OCI-LY7 (cell line): ENCODE results near the gene OXCT1. TPM values are rescaled to one million over a fixed set of nuclear protein-coding genes. Genes with fewer than 3 reads are reported as not detected.

Experiments
- BruUV-seq: library from RNA; stranded (reverse); fragments of 400-500 nt; replicated peaks from 2 replicates; lab custom pipeline; 2021; lab: Mats Ljungman, UMichigan
- CTCF ChIA-PET: fragments of 300-600 bp; sonication (Branson Sonifier 250); formaldehyde crosslinking; loops from one replicate; lab custom pipeline; 2022; ENCODE audit warnings: antibody characterized with exemption; ENCODE audit not compliant: unreplicated experiment; lab: Charles Lee
- POLR2A ChIA-PET: fragments of 300-600 bp; sonication (Branson Sonifier 250); formaldehyde crosslinking; loops from one replicate; lab custom pipeline; 2022; ENCODE audit warnings: antibody characterized with exemption; lab: Charles Lee
- DNase-seq: peaks from one replicate; pipeline ENCODE4 v3.0.0-alpha.2; 2015; ENCODE audit warnings: low spot score
- H2AFZ ChIP-seq: fragments of 200-600 bp; sonication (generic), shearing (Covaris generic); 2 replicates; pipeline ENCODE4 v1.6.1; 2014; ENCODE audit warnings: mild to moderate bottlenecking, antibody characterized with exemption, low read length, moderate library complexity
- H3K27ac ChIP-seq: fragments of 200-600 bp; sonication (generic); 2 replicates; pipeline ENCODE4 v1.5.1; 2014; ENCODE audit warnings: mixed run types, low read depth, mild to moderate bottlenecking, moderate library complexity, low read length, inconsistent platforms; ENCODE audit not compliant: poor library complexity, severe bottlenecking
- H3K36me3 ChIP-seq: fragments of 200-600 bp; sonication (generic); 2 replicates; pipeline ENCODE4 v1.6.1; 2014; ENCODE audit warnings: mild to moderate bottlenecking, antibody characterized with exemption, low read length, moderate library complexity, mixed read lengths; ENCODE audit not compliant: insufficient read depth
- H3K4me1 ChIP-seq: fragments of 200-600 bp; sonication (generic); 2 replicates; pipeline ENCODE4 v1.5.1; 2014; ENCODE audit warnings: mild to moderate bottlenecking, low read length; ENCODE audit not compliant: insufficient read depth, poor library complexity, severe bottlenecking
- H3K4me2 ChIP-seq: fragments of 200-600 bp; sonication (generic); 2 replicates; pipeline ENCODE4 v1.6.1; 2014; ENCODE audit warnings: mild to moderate bottlenecking, low read length
- H3K4me3 ChIP-seq: fragments of 200-600 bp; sonication (generic); 2 replicates; pipeline ENCODE4 v1.5.1; 2014; ENCODE audit warnings: mild to moderate bottlenecking, low read depth, low read length; ENCODE audit not compliant: poor library complexity, severe bottlenecking
- H3K79me2 ChIP-seq: fragments of 200-600 bp; sonication (generic); 2 replicates; pipeline ENCODE4 v1.6.1; 2016; ENCODE audit warnings: low read depth, mild to moderate bottlenecking, low read length, moderate library complexity, mixed read lengths; ENCODE audit not compliant: insufficient read depth
- H3K9me2 ChIP-seq: fragments of 200-600 bp; sonication (generic); 2 replicates; pipeline ENCODE4 v1.6.1; 2016; ENCODE audit warnings: mild to moderate bottlenecking, low read length, mixed read lengths; ENCODE audit not compliant: insufficient read depth
- H3K9me3 ChIP-seq: fragments of 200-600 bp; sonication (generic); 2 replicates; pipeline ENCODE4 v1.6.1; 2014; ENCODE audit warnings: mild to moderate bottlenecking, mixed run types, low read length, mixed read lengths
- H4K20me1 ChIP-seq: fragments of 200-600 bp; sonication (generic); 2 replicates; pipeline ENCODE4 v1.6.1; 2014; ENCODE audit warnings: mild to moderate bottlenecking, antibody characterized with exemption, low read length, moderate library complexity, mixed read lengths; ENCODE audit not compliant: insufficient read depth
- EZH2phosphoT487 ChIP-seq: fragments of 200-600 bp; sonication (generic); IDR thresholded peaks from 2 replicates; pipeline ENCODE4 v1.6.1; 2018; ENCODE audit warnings: low read depth, borderline replicate concordance, mild to moderate bottlenecking, mixed run types, antibody characterized with exemption, low read length, moderate library complexity, mixed read lengths
- intact Hi-C: fragments of 100-400 bp; cut with micrococcal nuclease; formaldehyde crosslinking; loops from one replicate; pipeline ENCODE4 v1.10.0; 2022; ENCODE audit not compliant: unreplicated experiment
- total RNA-seq, 2 experiments: library from RNA; depleted of rRNA in 1 of 2; stranded (reverse); fragments of >200 nt in 1 of 2; shearing (Covaris generic) in 1 of 2; gene quantifications; 2 replicates each; pipeline ENCODE4 v1.2.3, GENCODE V29; 2014 to 2022
- TF ChIP-seq, protein P1 (sequence below): fragments of 200-600 bp; sonication (generic); conservative IDR thresholded peaks from 2 replicates; pipeline ENCODE4 v1.5.1; 2014; ENCODE audit warnings: mild to moderate bottlenecking, antibody characterized with exemption, low read length, moderate library complexity, mixed read lengths

The OXCT1 gene
- total RNA-seq, 2 experiments from 2014 or later: 27.0 to 43.4 TPM

DNA sequence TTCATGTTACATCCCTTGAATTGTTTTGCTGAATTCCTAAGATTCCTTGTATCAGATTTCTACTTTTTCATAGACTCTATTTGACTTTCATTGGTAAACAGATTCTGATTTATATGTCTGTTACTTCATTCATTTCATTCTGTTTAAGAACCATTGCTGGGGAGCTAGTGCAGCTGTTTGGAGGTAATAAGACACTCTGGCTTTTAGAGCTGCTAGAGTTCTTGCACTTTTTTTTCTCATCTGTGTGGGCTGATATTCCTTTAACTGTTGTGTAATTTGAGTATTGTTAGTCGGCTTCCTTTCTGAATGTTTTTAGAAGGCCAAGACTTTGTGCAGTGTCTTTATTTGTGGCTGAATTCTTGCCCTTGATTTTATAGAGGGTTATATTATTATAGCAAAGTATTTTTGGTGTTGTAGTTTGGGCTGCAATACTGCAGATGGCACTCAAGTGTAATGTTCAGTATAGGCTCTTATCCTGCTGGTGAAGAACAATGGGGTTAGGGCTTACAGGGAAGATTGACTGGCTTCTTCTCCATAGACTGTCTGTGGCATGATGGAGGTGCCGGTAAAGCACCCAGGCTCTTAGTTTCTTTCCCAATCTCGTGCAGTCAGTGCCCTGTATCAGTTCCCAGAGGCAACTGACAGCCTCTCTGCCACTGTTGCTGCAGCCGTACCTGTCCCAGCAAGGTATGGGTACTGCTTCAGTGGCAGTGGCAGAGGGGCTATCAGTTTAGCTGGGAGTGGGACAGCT lies 162.2 kb downstream of the OXCT1 start:
- H3K4me1 ChIP-seq: no peaks in the 10 kb centered on the region
- no TSS peak for BruUV-seq
- H4K20me1 ChIP-seq: no peaks in the 10 kb centered on the region
- TF ChIP-seq EZH2phosphoT487: no peak
- TF ChIP-seq, protein P1, sequence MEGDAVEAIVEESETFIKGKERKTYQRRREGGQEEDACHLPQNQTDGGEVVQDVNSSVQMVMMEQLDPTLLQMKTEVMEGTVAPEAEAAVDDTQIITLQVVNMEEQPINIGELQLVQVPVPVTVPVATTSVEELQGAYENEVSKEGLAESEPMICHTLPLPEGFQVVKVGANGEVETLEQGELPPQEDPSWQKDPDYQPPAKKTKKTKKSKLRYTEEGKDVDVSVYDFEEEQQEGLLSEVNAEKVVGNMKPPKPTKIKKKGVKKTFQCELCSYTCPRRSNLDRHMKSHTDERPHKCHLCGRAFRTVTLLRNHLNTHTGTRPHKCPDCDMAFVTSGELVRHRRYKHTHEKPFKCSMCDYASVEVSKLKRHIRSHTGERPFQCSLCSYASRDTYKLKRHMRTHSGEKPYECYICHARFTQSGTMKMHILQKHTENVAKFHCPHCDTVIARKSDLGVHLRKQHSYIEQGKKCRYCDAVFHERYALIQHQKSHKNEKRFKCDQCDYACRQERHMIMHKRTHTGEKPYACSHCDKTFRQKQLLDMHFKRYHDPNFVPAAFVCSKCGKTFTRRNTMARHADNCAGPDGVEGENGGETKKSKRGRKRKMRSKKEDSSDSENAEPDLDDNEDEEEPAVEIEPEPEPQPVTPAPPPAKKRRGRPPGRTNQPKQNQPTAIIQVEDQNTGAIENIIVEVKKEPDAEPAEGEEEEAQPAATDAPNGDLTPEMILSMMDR: peak; percentile 71
- peak; percentile 7 for DNase-seq
- no peaks in the 10 kb centered on the region for H3K9me2 ChIP-seq
- H3K4me2 ChIP-seq: no peak overlapping the region
- H3K36me3 ChIP-seq: no peaks in the 10 kb centered on the region
- no peaks in the 10 kb centered on the region for H3K79me2 ChIP-seq
- ChIA-PET POLR2A (no interaction called here), CTCF (no interaction called here)
- intact Hi-C loops: no loop called here
- H3K4me3 ChIP-seq: no peak overlapping the region
- H3K27ac ChIP-seq: no peak overlapping the region
- H2AFZ ChIP-seq: no peak overlapping the region
- H3K9me3 ChIP-seq: no peaks in the 10 kb centered on the region

DNA sequence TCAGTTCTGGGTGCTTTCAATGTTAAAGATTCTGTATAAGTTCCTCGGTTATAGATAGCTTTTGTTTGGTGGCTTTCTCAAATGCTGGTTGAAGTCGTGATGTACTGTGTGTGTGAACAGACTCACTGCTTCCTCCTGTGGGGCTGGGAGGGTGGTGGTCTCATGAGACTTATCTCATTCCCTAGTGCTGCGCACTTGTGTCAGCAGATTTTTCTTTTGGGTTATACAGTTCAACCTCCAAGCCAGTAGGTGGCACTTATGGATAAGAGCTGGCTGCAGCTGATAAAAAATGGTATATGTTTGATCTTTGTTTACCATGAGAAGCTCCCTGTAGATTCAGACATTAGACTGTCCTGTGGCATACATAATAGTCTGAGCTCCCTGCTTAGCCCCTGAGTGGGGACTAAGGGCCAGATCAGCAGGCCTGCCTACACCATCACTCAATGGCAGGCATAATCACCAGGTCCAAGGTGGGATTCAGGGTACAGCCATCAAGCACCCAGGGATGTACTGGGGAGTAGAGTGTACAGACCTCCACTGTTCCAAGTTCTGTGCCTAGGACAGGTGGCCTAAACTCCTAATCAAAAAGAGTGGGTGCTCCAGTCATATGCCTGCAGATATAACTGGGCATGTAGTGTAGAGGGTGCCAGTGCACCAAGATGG lies 174.2 kb downstream of the OXCT1 start:
- DNase-seq: peak; percentile 26
- no peaks in the 10 kb centered on the region for H3K9me3 ChIP-seq
- H3K36me3 ChIP-seq: no peaks in the 10 kb centered on the region
- no peaks in the 10 kb centered on the region for H3K4me1 ChIP-seq
- H3K27ac ChIP-seq: no peak overlapping the region
- no TSS peak for BruUV-seq
- H3K4me2 ChIP-seq: no peak overlapping the region
- H4K20me1 ChIP-seq: no peaks in the 10 kb centered on the region
- ChIA-PET CTCF (interaction anchor here (0.7 kb wide), 1 partner anchor 10 kb away, joined by 3 read pairs; no protein-coding TSS in a partner anchor), POLR2A (no interaction called here)
- no peaks in the 10 kb centered on the region for H3K79me2 ChIP-seq
- H3K9me2 ChIP-seq: no peaks in the 10 kb centered on the region
- intact Hi-C loops: no loop called here
- no peak overlapping the region for H3K4me3 ChIP-seq
- TF ChIP-seq, protein P1: peak; percentile 71
- no peak for TF ChIP-seq EZH2phosphoT487
- H2AFZ ChIP-seq: 0 out of 2 replicates have a peak overlapping the region, but pooled peaks have one; percentile 45

DNA sequence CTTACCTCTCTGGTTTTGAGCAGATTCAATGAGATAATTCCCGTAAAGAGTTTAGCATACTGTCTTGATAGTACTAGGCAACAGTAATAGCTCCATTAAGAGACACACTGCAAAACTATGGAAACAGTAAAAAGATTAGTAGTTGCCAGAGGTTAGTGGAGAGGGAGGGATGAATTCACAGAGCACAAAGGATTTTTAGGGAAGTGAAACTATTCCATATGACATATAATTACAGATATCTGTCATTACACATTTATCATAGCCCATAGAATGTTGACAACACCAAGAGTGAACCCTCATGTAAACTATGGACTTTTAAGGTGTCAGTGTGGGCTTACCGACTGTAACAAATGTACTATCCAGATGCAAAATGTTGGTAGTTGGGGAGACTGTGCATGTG lies 183.5 kb downstream of the OXCT1 start:
- no peak for DNase-seq
- no peak overlapping the region for H2AFZ ChIP-seq
- TF ChIP-seq EZH2phosphoT487: no peak
- TF ChIP-seq, protein P1: no peak
- no peaks in the 10 kb centered on the region for H3K4me1 ChIP-seq
- no peaks in the 10 kb centered on the region for H3K9me2 ChIP-seq
- H3K79me2 ChIP-seq: no peaks in the 10 kb centered on the region
- POLR2A ChIA-PET: no interaction called here
- CTCF ChIA-PET: interaction anchor here (0.5 kb wide), 1 partner anchor 9 kb away, joined by 3 read pairs; no protein-coding TSS in a partner anchor
- no peaks in the 10 kb centered on the region for H3K9me3 ChIP-seq
- intact Hi-C loops: no loop called here
- no peak overlapping the region for H3K4me3 ChIP-seq
- BruUV-seq: no TSS peak
- no peaks in the 10 kb centered on the region for H4K20me1 ChIP-seq
- no peak overlapping the region for H3K4me2 ChIP-seq
- no peak overlapping the region for H3K27ac ChIP-seq
- H3K36me3 ChIP-seq: no peaks in the 10 kb centered on the region
